ENCODE measurements around the gene CAMTA1. TPM values are rescaled to one million over a fixed set of nuclear protein-coding genes. Genes with fewer than 3 reads are reported as not detected.

CAMTA1 gene
- total and polyA plus RNA-seq, 9 of the 15 experiments (the other 6 are each of a cell fraction or from before 2014, with no cell fraction given) = 43.9 to 161 (median 65.9) TPM

- H3K4me1 ChIP-seq (replicated peaks in 1 of 2; ENCODE audit: control insufficient read depth in 2 of 2, insufficient read depth in 2 of 2, low read length in 2 of 2) = no peaks in the 10 kb centered on the region
- FAIRE-seq = no peak
Observed at GRCh38 chr1:7190261-7190660, 405.0 kb downstream of the CAMTA1 start.

More at GRCh38 chr1:7190261-7190660, 405.0 kb downstream of the CAMTA1 start:
- ChIA-PET POLR2A (no interaction called here), CTCF (ENCODE audit: low intra/inter-chr PET ratio) (no interaction called here)
- no peak for TF ChIP-seq PATZ1 (CRISPR knock-in tag; IDR thresholded peaks at IDR 0.05; ENCODE audit: borderline replicate concordance)
- no peak for TF ChIP-seq CHD7 (IDR thresholded peaks at IDR 0.05; ENCODE audit: low read depth, low read length)
- no peak for TF ChIP-seq HEY1 (CRISPR knock-in tag; IDR thresholded peaks at IDR 0.05; ENCODE audit: borderline replicate concordance)
- no peak for TF ChIP-seq MCM3 (IDR thresholded peaks at IDR 0.05)
- TF ChIP-seq PHF8 (IDR thresholded peaks at IDR 0.05; ENCODE audit: borderline replicate concordance, low read length) = no peak
- no peak for TF ChIP-seq ZNF197 (CRISPR knock-in tag; IDR thresholded peaks at IDR 0.05; ENCODE audit: low read depth)
- TF ChIP-seq ZNF253 (CRISPR knock-in tag; conservative IDR thresholded peaks at IDR 0.05) = no peak
- no peak for TF ChIP-seq FOXP1 (CRISPR knock-in tag; IDR thresholded peaks at IDR 0.05)
- no peak for TF ChIP-seq ATF1 (CRISPR knock-in tag; IDR thresholded peaks at IDR 0.05)
- no peak for TF ChIP-seq ATF1 (tag; IDR thresholded peaks at IDR 0.05)
- TF ChIP-seq EHMT2 (IDR thresholded peaks at IDR 0.05) = no peak
- no peak for TF ChIP-seq STAT5B (CRISPR knock-in tag; IDR thresholded peaks at IDR 0.05)
- in situ Hi-C loops (cut with MboI) = no loop called here
- H3K79me2 ChIP-seq (ENCODE audit: control insufficient read depth, insufficient read depth, low read length) = no peaks in the 10 kb centered on the region
- H3K27ac ChIP-seq (ENCODE audit: extremely low read depth, low read depth, low read length) = no peak overlapping the region
- no peak for DNase-seq (ENCODE audit: extremely low read depth in 1 of 4, low spot score in 3 of 4)
- 3% methylated on average over 3 of the region's 3 CpGs for WGBS (ENCODE audit: insufficient coverage, low coverage, missing lambda C conversion rate)
- H2AFZ ChIP-seq (ENCODE audit: low read depth, low read length) = no peak overlapping the region
- intact Hi-C loops (cut with micrococcal nuclease) = no loop called here
- H3K9ac ChIP-seq (ENCODE audit: insufficient read depth in 1 of 2, low read depth in 2 of 2, low read length in 2 of 2) = no peak overlapping the region
- no peaks in the 10 kb centered on the region for H3K36me3 ChIP-seq (ENCODE audit: control insufficient read depth, insufficient read depth, low read length)
- H3K9me3 ChIP-seq (replicated peaks; ENCODE audit: control insufficient read depth, insufficient read depth, low read depth, low read length) = no peaks in the 10 kb centered on the region
- H4K20me1 ChIP-seq (replicated peaks; ENCODE audit: control insufficient read depth, insufficient read depth, low read length) = no peaks in the 10 kb centered on the region
- H3K27me3 ChIP-seq (ENCODE audit: control insufficient read depth in 2 of 2, insufficient read depth in 2 of 2, low read length in 2 of 2) = peaks cover 2 to 19% of the 10 kb centered on the region in 2 experiments; a peak in 4 of 5 replicates
- no peak overlapping the region for H3K4me3 ChIP-seq
- H3K9me1 ChIP-seq (ENCODE audit: control insufficient read depth, insufficient read depth, low read length) = no peaks in the 10 kb centered on the region
- no peak overlapping the region for H3K4me2 ChIP-seq (ENCODE audit: insufficient read depth, low read length)
- ATAC-seq = no peak
- no TSS peak for BruUV-seq (replicated peaks)
